Thyroid gland (tissue), 4 donors: Measurements from ENCODE around the gene OR13J1.

Experiments used
- POLR2A ChIP-seq, 2 donors: fragments of 450-650 bp; IDR thresholded peaks; one replicate each; pipeline ENCODE4 v1.6.1; 2017; ENCODE audit warnings: antibody characterized with exemption in 2 of 2, mild to moderate bottlenecking in 2 of 2, moderate library complexity in 1 of 2
- TF ChIP-seq, protein P1 (sequence below), 6 experiments: fragments of 200-600 bp in 3 of 6; fragments of 450-650 bp in 3 of 6; sonication (generic) in 3 of 6; IDR thresholded peaks; one replicate each; pipeline ENCODE4 v1.5.1; 2016 to 2019; ENCODE audit warnings: antibody characterized with exemption in 6 of 6, mild to moderate bottlenecking in 2 of 6, inconsistent platforms in 1 of 6, moderate library complexity in 1 of 6

GRCh38 chr9:35882996-35883395 lies 12.8 kb upstream of the OR13J1 start:
- TF ChIP-seq, protein P1, sequence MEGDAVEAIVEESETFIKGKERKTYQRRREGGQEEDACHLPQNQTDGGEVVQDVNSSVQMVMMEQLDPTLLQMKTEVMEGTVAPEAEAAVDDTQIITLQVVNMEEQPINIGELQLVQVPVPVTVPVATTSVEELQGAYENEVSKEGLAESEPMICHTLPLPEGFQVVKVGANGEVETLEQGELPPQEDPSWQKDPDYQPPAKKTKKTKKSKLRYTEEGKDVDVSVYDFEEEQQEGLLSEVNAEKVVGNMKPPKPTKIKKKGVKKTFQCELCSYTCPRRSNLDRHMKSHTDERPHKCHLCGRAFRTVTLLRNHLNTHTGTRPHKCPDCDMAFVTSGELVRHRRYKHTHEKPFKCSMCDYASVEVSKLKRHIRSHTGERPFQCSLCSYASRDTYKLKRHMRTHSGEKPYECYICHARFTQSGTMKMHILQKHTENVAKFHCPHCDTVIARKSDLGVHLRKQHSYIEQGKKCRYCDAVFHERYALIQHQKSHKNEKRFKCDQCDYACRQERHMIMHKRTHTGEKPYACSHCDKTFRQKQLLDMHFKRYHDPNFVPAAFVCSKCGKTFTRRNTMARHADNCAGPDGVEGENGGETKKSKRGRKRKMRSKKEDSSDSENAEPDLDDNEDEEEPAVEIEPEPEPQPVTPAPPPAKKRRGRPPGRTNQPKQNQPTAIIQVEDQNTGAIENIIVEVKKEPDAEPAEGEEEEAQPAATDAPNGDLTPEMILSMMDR (IDR thresholded peaks at IDR 0.05): no peak
- no peak for TF ChIP-seq POLR2A (IDR thresholded peaks at IDR 0.05)
